ENCODE data around the gene ST7.

- TF ChIP-seq, protein P1, sequence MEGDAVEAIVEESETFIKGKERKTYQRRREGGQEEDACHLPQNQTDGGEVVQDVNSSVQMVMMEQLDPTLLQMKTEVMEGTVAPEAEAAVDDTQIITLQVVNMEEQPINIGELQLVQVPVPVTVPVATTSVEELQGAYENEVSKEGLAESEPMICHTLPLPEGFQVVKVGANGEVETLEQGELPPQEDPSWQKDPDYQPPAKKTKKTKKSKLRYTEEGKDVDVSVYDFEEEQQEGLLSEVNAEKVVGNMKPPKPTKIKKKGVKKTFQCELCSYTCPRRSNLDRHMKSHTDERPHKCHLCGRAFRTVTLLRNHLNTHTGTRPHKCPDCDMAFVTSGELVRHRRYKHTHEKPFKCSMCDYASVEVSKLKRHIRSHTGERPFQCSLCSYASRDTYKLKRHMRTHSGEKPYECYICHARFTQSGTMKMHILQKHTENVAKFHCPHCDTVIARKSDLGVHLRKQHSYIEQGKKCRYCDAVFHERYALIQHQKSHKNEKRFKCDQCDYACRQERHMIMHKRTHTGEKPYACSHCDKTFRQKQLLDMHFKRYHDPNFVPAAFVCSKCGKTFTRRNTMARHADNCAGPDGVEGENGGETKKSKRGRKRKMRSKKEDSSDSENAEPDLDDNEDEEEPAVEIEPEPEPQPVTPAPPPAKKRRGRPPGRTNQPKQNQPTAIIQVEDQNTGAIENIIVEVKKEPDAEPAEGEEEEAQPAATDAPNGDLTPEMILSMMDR (conservative IDR thresholded peaks at IDR 0.05; ENCODE audit: low read length), result no peak
- no peak for TF ChIP-seq EZH2phosphoT487 (IDR thresholded peaks at IDR 0.05; ENCODE audit: borderline replicate concordance)
Observed at GRCh38 chr7:116971869-116972268, 18.6 kb downstream of the ST7 start.
